Fibroblast of lung (primary cell): ENCODE data around the gene SLC29A4. TPM values are rescaled to one million over a fixed set of nuclear protein-coding genes. Genes with fewer than 3 reads are reported as not detected.
"Not testable (repeated sequence)": the region's sequence is repeated elsewhere in the genome, so short reads cannot be mapped to it uniquely, and the experiment has no call there.

Experiments
- DNase-seq, 2 donors: peaks; one replicate each; pipeline versions ENCODE4 v3.0.0 to v3.0.0-alpha.2; 2010; ENCODE audit warnings: low read depth in 2 of 2
- H2AFZ ChIP-seq: 2 replicates; pipeline ENCODE4 v1.5.1; 2012; ENCODE audit warnings: low read length, control low read depth, inconsistent platforms
- H3K27ac ChIP-seq: 2 replicates; pipeline ENCODE4 v1.5.1; 2011; ENCODE audit warnings: low read length, control low read depth; ENCODE audit not compliant: insufficient read depth
- H3K27me3 ChIP-seq: 2 replicates; pipeline ENCODE4 v1.5.1; 2011; ENCODE audit warnings: mild to moderate bottlenecking, low read length; ENCODE audit not compliant: control insufficient read depth, insufficient read depth
- H3K36me3 ChIP-seq: 2 replicates; pipeline ENCODE4 v1.5.1; 2011; ENCODE audit warnings: low read length; ENCODE audit not compliant: control insufficient read depth, insufficient read depth
- H3K4me1 ChIP-seq: 2 replicates; pipeline ENCODE4 v1.5.1; 2011; ENCODE audit warnings: low read length; ENCODE audit not compliant: control insufficient read depth, insufficient read depth; ENCODE audit errors: extremely low read depth
- H3K4me2 ChIP-seq: 2 replicates; pipeline ENCODE4 v1.5.1; 2011; ENCODE audit warnings: low read length, control low read depth; ENCODE audit not compliant: insufficient read depth; ENCODE audit errors: extremely low read depth
- H3K4me3 ChIP-seq, 4 experiments: fragments of 200-600 bp in 1 of 4; sonication (generic) in 1 of 4; replicated peaks in 1 of 4; 2 replicates each; pipeline ENCODE4 v1.5.1; 2011 to 2016; ENCODE audit warnings: low read length in 4 of 4, low read depth in 3 of 4, mild to moderate bottlenecking in 3 of 4, control low read depth in 2 of 4, inconsistent platforms in 1 of 4, mixed read lengths in 1 of 4; ENCODE audit not compliant: insufficient read depth in 1 of 4; ENCODE audit errors: control extremely low read depth in 1 of 4
- H3K79me2 ChIP-seq: 2 replicates; pipeline ENCODE4 v1.5.1; 2012; ENCODE audit warnings: mild to moderate bottlenecking, low read length, inconsistent platforms; ENCODE audit not compliant: control insufficient read depth, insufficient read depth
- H3K9ac ChIP-seq: 2 replicates; pipeline ENCODE4 v1.5.1; 2011; ENCODE audit warnings: mild to moderate bottlenecking, low read length, control low read depth; ENCODE audit not compliant: insufficient read depth
- H3K9me3 ChIP-seq: 2 replicates; pipeline ENCODE4 v1.5.1; 2012; ENCODE audit warnings: low read depth, low read length; ENCODE audit not compliant: control insufficient read depth, insufficient read depth
- H4K20me1 ChIP-seq: 2 replicates; pipeline ENCODE4 v1.5.1; 2011; ENCODE audit warnings: low read length; ENCODE audit not compliant: control insufficient read depth, insufficient read depth; ENCODE audit errors: extremely low read depth
- CTCF ChIP-seq, 2 donors: IDR thresholded peaks in 1 of 2; conservative IDR thresholded peaks in 1 of 2; 1 replicate in 1 of 2; 2 replicates in 1 of 2; pipeline ENCODE4 v1.5.1; 2011 to 2012; ENCODE audit warnings: low read length in 2 of 2, control low read depth in 1 of 2, inconsistent platforms in 1 of 2, low read depth in 1 of 2, mild to moderate bottlenecking in 1 of 2
- EZH2 ChIP-seq: IDR thresholded peaks from 2 replicates; pipeline ENCODE4 v1.5.1; 2012; ENCODE audit warnings: low read length, control low read depth, mild to moderate bottlenecking; ENCODE audit errors: missing control alignments
- polyA plus RNA-seq, 2 donors: library from polyadenylated mRNA; depleted of rRNA in 1 of 2; stranded (reverse) in 1 of 2; unstranded in 1 of 2; fragments of >200 nt; gene quantifications; 2 replicates each; pipeline ENCODE4 v1.2.1, GENCODE V29; 2011 to 2012; ENCODE audit warnings: missing spikeins in 1 of 2
- total RNA-seq: library from RNA; depleted of rRNA; stranded (reverse); fragments of >200 nt; gene quantifications from 2 replicates; pipeline ENCODE4 v1.2.1, GENCODE V29; 2014

Gene SLC29A4
- total and polyA plus RNA-seq, 2 donors (not counting 1 experiment from before 2014, with no cell fraction given), result 1.0 to 5.1 TPM

- Histone ChIP-seq H3K79me2 (no peaks in the 10 kb centered on the region), H3K9me3 (no peaks in the 10 kb centered on the region), H3K4me3 (no peak overlapping the region), H3K4me2 (no peak overlapping the region), H3K9ac (no peak overlapping the region), H3K27me3 (no peaks in the 10 kb centered on the region), H3K36me3 (peaks cover 6% of the 10 kb centered on the region), H4K20me1 (no peaks in the 10 kb centered on the region), H3K27ac (no peak overlapping the region), H3K4me1 (no peaks in the 10 kb centered on the region), H2AFZ (no peak overlapping the region)
- no peak for DNase-seq
- TF ChIP-seq EZH2 (no peak), CTCF (conservative IDR thresholded peaks at IDR 0.05 in 1 of 2, IDR thresholded peaks at IDR 0.05 in 1 of 2; ENCODE audit: low read depth in 1 of 2, low read length in 2 of 2) (no peak)
Observed at GRCh38 chr7:5314864-5315263, 32.1 kb downstream of the SLC29A4 start.

- peaks cover 7% of the 10 kb centered on the region for H3K36me3 ChIP-seq
- H4K20me1 ChIP-seq, result no peaks in the 10 kb centered on the region
Observed at GRCh38 chr7:5315761-5316160, 33.0 kb downstream of the SLC29A4 start.

GRCh38 chr7:5318613-5319012 is 35.9 kb downstream of the SLC29A4 start:
- not testable (repeated sequence) for DNase-seq, H3K27me3 ChIP-seq, H3K27ac ChIP-seq, H2AFZ ChIP-seq, H3K9me3 ChIP-seq, H3K9ac ChIP-seq, H3K79me2 ChIP-seq, H3K4me3 ChIP-seq, H3K4me2 ChIP-seq, H4K20me1 ChIP-seq, H3K36me3 ChIP-seq, H3K4me1 ChIP-seq

More at GRCh38 chr7:5315761-5316160, 33.0 kb downstream of the SLC29A4 start:
- H3K27me3 ChIP-seq, result no peaks in the 10 kb centered on the region
- H3K4me2 ChIP-seq, result no peak overlapping the region
- no peak overlapping the region for H2AFZ ChIP-seq
- no peak overlapping the region for H3K9ac ChIP-seq
- no peaks in the 10 kb centered on the region for H3K79me2 ChIP-seq
- no peak overlapping the region for H3K27ac ChIP-seq
- no peaks in the 10 kb centered on the region for H3K9me3 ChIP-seq
- DNase-seq, result no peak
- no peak overlapping the region for H3K4me3 ChIP-seq
- no peaks in the 10 kb centered on the region for H3K4me1 ChIP-seq
- TF ChIP-seq CTCF (conservative IDR thresholded peaks at IDR 0.05 in 1 of 2, IDR thresholded peaks at IDR 0.05 in 1 of 2; ENCODE audit: low read depth in 1 of 2, low read length in 2 of 2) (no peak), EZH2 (no peak)
